RWPE2 (cell line): ENCODE data around the gene GJC2.

Source experiments
- ATAC-seq: fragments of 200-7000 bp; cut with Tn5 transposase; 3 replicates; pipeline ENCODE4 v1.9.1; 2021; ENCODE audit warnings: low read depth
- DNase-seq: peaks from one replicate; pipeline ENCODE4 v3.0.0-alpha.2; 2020; ENCODE audit warnings: low spot score
- H3K27ac ChIP-seq: fragments of 450-650 bp; 2 replicates; pipeline ENCODE4 v1.5.1; 2017; ENCODE audit warnings: mild to moderate bottlenecking; ENCODE audit not compliant: poor library complexity, severe bottlenecking
- H3K27me3 ChIP-seq: fragments of 250-450 bp; sonication (Bioruptor Pico); 2 replicates; pipeline ENCODE4 v1.5.1; 2021; ENCODE audit warnings: mild to moderate bottlenecking, moderate library complexity; ENCODE audit not compliant: insufficient read depth, poor library complexity, severe bottlenecking
- H3K36me3 ChIP-seq: fragments of 250-450 bp; sonication (Bioruptor Pico); 2 replicates; pipeline ENCODE4 v1.5.1; 2020; ENCODE audit warnings: low read depth, mild to moderate bottlenecking, moderate library complexity
- H3K4me1 ChIP-seq: fragments of 250-450 bp; sonication (Bioruptor Pico); 2 replicates; pipeline ENCODE4 v1.5.1; 2021; ENCODE audit warnings: mild to moderate bottlenecking, moderate library complexity; ENCODE audit not compliant: insufficient read depth, poor library complexity, severe bottlenecking
- H3K4me3 ChIP-seq: fragments of 250-450 bp; sonication (Bioruptor Pico); 2 replicates; pipeline ENCODE4 v1.5.1; 2021; ENCODE audit warnings: mild to moderate bottlenecking, moderate library complexity; ENCODE audit not compliant: severe bottlenecking
- H3K9me3 ChIP-seq: fragments of 250-450 bp; sonication (Bioruptor Pico); 2 replicates; pipeline ENCODE4 v1.5.1; 2021; ENCODE audit warnings: mild to moderate bottlenecking, moderate library complexity; ENCODE audit not compliant: severe bottlenecking
- TF ChIP-seq, protein P1 (sequence below): fragments of 450-650 bp; IDR thresholded peaks from one replicate; pipeline ENCODE4 v1.5.1; 2017; ENCODE audit warnings: mild to moderate bottlenecking, moderate library complexity; ENCODE audit not compliant: poor library complexity, severe bottlenecking

The GJC2 gene

DNA sequence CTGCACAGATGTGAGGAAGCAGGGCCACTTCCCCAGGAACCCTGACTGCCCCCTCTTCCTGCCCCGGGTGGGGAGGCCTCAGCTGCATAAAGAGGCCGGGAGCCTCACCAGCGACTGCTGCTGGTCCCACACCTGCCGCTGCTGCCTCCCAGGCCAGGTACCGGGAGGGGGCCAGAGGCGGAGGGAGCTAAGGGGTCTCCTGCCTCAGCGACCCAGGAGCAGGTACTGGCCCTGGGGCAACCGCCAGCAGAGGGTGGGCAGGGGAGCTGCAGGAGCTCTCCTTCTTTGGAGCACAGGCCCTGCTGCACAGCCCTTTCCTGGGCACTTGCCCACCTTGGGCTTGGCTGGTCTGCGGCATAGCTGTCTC lies 6.8 kb downstream of the GJC2 start:
- TF ChIP-seq, protein P1, sequence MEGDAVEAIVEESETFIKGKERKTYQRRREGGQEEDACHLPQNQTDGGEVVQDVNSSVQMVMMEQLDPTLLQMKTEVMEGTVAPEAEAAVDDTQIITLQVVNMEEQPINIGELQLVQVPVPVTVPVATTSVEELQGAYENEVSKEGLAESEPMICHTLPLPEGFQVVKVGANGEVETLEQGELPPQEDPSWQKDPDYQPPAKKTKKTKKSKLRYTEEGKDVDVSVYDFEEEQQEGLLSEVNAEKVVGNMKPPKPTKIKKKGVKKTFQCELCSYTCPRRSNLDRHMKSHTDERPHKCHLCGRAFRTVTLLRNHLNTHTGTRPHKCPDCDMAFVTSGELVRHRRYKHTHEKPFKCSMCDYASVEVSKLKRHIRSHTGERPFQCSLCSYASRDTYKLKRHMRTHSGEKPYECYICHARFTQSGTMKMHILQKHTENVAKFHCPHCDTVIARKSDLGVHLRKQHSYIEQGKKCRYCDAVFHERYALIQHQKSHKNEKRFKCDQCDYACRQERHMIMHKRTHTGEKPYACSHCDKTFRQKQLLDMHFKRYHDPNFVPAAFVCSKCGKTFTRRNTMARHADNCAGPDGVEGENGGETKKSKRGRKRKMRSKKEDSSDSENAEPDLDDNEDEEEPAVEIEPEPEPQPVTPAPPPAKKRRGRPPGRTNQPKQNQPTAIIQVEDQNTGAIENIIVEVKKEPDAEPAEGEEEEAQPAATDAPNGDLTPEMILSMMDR = no peak
- no peak overlapping the region for H3K27ac ChIP-seq
- H3K36me3 ChIP-seq = no peaks in the 10 kb centered on the region
- DNase-seq (peak; percentile 25), ATAC-seq (no peak)
- peaks cover 2% of the 10 kb centered on the region for H3K4me1 ChIP-seq
- no peaks in the 10 kb centered on the region for H3K27me3 ChIP-seq
- H3K9me3 ChIP-seq = no peaks in the 10 kb centered on the region
- H3K4me3 ChIP-seq = no peak overlapping the region

DNA sequence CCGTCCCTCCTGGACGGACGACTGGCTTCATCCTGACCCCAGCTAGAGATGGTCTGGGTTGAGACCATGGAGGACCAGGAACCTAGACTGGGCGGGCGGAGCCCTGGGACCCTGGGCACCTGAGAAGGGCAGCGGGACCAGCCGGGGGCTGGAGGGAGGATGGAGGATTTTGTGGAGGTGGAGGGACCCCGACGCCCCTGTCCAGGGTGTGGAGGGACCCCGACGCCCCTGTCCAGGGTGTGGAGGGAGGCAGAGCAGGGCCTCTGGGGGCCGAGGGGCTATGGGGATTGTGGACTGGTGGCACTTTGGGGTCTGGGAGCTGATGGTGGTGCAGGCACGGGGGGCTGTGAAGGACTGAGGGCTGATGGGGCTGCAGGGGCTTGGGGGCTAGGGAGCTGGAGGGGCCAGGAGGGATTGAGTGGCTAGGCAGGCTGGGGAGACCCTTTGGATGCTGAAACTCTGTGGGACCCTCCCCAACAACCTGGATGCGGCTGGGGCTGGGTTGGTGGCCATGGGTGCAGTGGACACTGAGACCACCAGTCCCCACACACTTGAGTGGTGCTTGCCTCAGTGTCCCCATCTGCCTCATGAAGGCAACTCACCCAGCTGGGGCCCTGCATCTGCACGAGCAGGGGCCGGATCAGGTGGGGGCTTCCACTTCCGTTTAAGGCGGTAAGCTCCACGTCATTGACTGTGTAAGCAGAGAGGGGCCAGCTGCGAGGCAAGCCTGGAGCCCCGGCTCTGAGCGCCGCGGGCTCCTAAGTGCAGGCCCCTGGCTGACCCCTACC lies 7.4 kb downstream of the GJC2 start:
- no peaks in the 10 kb centered on the region for H3K27me3 ChIP-seq
- no peak for ATAC-seq

DNA sequence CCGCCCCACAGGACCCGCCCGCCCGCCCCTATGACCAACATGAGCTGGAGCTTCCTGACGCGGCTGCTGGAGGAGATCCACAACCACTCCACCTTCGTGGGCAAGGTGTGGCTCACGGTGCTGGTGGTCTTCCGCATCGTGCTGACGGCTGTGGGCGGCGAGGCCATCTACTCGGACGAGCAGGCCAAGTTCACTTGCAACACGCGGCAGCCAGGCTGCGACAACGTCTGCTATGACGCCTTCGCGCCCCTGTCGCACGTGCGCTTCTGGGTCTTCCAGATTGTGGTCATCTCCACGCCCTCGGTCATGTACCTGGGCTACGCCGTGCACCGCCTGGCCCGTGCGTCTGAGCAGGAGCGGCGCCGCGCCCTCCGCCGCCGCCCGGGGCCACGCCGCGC lies 8.0 kb downstream of the GJC2 start:
- Histone ChIP-seq H3K27ac (no peak overlapping the region), H3K4me3 (no peak overlapping the region), H3K4me1 (peaks cover 15% of the 10 kb centered on the region), H3K36me3 (no peaks in the 10 kb centered on the region), H3K9me3 (no peaks in the 10 kb centered on the region), H3K27me3 (no peaks in the 10 kb centered on the region)
- TF ChIP-seq, protein P1 = no peak
- no peak for DNase-seq
- ATAC-seq = no peak

More for the DNA sequence above, 7.4 kb downstream of the GJC2 start:
- Histone ChIP-seq H3K4me3 (no peak overlapping the region), H3K4me1 (peaks cover 9% of the 10 kb centered on the region), H3K36me3 (no peaks in the 10 kb centered on the region), H3K27ac (no peak overlapping the region), H3K9me3 (no peaks in the 10 kb centered on the region)
- no peak for DNase-seq
- TF ChIP-seq, protein P1 = no peak

DNA sequence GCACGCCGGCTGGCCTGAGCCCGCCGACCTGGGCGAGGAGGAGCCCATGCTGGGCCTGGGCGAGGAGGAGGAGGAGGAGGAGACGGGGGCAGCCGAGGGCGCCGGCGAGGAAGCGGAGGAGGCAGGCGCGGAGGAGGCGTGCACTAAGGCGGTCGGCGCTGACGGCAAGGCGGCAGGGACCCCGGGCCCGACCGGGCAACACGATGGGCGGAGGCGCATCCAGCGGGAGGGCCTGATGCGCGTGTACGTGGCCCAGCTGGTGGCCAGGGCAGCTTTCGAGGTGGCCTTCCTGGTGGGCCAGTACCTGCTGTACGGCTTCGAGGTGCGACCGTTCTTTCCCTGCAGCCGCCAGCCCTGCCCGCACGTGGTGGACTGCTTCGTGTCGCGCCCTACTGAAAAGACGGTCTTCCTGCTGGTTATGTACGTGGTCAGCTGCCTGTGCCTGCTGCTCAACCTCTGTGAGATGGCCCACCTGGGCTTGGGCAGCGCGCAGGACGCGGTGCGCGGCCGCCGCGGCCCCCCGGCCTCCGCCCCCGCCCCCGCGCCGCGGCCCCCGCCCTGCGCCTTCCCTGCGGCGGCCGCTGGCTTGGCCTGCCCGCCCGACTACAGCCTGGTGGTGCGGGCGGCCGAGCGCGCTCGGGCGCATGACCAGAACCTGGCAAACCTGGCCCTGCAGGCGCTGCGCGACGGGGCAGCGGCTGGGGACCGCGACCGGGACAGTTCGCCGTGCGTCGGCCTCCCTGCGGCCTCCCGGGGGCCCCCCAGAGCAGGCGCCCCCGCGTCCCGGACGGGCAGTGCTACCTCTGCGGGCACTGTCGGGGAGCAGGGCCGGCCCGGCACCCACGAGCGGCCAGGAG lies 8.6 kb downstream of the GJC2 start:
- no peaks in the 10 kb centered on the region for H3K27me3 ChIP-seq
- no peak overlapping the region for H3K4me3 ChIP-seq
- TF ChIP-seq, protein P1 = no peak
- DNase-seq (peak; percentile 32), ATAC-seq (no peak)
- peaks cover 17% of the 10 kb centered on the region for H3K4me1 ChIP-seq
- no peaks in the 10 kb centered on the region for H3K9me3 ChIP-seq
- H3K27ac ChIP-seq = no peak overlapping the region
- no peaks in the 10 kb centered on the region for H3K36me3 ChIP-seq
